ENCODE measurements around the gene CAMSAP2.

The CAMSAP2 gene

DNA sequence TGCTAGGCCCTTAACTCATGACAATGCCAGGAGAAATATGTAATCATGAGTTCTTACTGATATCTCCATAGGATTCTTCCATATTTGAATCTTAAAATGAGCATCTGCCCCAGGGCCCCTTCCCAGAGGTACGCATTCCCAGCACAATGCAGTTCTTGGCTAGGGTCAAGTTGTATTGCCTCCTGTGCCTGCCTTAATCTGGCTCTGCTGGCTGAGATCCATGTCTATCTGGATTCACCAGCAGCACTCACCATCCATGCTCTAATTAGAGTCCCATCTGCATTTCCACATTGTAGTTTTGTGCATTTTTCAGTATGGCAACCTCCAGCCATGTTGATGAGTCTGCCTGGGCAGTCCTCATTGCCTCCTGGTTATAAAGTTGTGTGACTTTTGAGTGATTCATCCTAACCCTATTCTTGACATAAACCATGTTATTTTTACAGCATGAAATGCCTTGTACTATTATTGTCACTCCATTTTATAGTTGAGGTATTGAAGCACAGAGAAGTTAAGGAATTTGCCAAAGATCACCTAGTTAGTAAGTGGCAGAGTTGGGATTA is 55.9 kb downstream of the CAMSAP2 start:
- TF ChIP-seq, protein P1, sequence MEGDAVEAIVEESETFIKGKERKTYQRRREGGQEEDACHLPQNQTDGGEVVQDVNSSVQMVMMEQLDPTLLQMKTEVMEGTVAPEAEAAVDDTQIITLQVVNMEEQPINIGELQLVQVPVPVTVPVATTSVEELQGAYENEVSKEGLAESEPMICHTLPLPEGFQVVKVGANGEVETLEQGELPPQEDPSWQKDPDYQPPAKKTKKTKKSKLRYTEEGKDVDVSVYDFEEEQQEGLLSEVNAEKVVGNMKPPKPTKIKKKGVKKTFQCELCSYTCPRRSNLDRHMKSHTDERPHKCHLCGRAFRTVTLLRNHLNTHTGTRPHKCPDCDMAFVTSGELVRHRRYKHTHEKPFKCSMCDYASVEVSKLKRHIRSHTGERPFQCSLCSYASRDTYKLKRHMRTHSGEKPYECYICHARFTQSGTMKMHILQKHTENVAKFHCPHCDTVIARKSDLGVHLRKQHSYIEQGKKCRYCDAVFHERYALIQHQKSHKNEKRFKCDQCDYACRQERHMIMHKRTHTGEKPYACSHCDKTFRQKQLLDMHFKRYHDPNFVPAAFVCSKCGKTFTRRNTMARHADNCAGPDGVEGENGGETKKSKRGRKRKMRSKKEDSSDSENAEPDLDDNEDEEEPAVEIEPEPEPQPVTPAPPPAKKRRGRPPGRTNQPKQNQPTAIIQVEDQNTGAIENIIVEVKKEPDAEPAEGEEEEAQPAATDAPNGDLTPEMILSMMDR (IDR thresholded peaks at IDR 0.05; ENCODE audit: poor library complexity, severe bottlenecking), result no peak
- peak; percentile 19; the same call in 1 of the 3 replicates for ATAC-seq (ENCODE audit: low read depth)
- H3K27ac ChIP-seq (ENCODE audit: poor library complexity, severe bottlenecking), result no peak overlapping the region

DNA sequence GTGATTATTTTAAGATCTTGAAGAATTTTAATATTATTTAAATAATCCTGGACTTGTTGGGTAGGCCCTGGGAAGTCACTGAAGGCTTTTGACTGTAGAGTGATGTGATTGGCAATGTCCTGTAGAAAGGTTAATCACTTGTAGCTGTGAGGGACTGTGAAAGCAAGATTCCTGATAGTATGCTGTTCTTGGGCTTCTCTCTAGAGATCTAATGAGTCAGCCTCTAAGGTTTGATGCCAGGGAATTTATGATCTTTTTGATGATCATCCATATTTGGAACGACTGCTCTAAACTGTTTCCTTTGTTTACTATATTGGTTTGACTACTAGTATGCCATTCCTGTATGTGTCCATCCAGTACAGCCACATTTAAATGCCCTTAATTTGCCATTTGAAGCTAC is 56.5 kb downstream of the CAMSAP2 start:
- ATAC-seq (ENCODE audit: low read depth), result peak; percentile 55; the same call in 2 of the 3 replicates
- Histone ChIP-seq H3K4me1 (ENCODE audit: insufficient read depth, poor library complexity, severe bottlenecking) (peaks cover 3% of the 10 kb centered on the region), H3K36me3 (ENCODE audit: low read depth) (peaks cover 24% of the 10 kb centered on the region), H3K9me3 (ENCODE audit: severe bottlenecking) (peaks cover 4% of the 10 kb centered on the region), H3K4me3 (ENCODE audit: severe bottlenecking) (no peak overlapping the region), H3K27ac (ENCODE audit: poor library complexity, severe bottlenecking) (no peak overlapping the region), H3K27me3 (ENCODE audit: insufficient read depth, poor library complexity, severe bottlenecking) (no peaks in the 10 kb centered on the region)
- no peak for DNase-seq (ENCODE audit: low spot score)
- TF ChIP-seq, protein P1 (IDR thresholded peaks at IDR 0.05; ENCODE audit: poor library complexity, severe bottlenecking), result no peak

More for the DNA sequence above, 55.9 kb downstream of the CAMSAP2 start:
- Histone ChIP-seq H3K4me3 (ENCODE audit: severe bottlenecking) (no peak overlapping the region), H3K4me1 (ENCODE audit: insufficient read depth, poor library complexity, severe bottlenecking) (peaks cover 3% of the 10 kb centered on the region), H3K9me3 (ENCODE audit: severe bottlenecking) (peaks cover 4% of the 10 kb centered on the region), H3K27me3 (ENCODE audit: insufficient read depth, poor library complexity, severe bottlenecking) (no peaks in the 10 kb centered on the region), H3K36me3 (ENCODE audit: low read depth) (peaks cover 24% of the 10 kb centered on the region)
- no peak for DNase-seq (ENCODE audit: low spot score)

DNA sequence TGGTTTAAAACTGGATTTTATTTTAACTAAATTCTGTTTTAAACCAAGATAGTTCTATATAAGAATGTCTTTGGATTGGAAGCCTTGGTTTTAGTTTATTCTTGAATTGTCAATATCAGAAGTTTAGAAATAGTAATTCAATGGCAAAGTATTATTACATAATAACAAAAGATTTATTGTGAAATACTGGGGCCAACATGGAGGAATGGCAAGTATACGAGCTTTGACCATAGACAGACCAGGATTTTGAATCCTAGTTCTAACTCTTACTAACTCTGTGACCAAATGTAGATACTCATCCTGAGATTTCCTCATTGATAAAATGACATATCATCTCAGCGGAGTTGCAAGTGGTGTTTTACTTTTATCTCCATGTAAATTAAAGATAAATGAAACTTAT is 63.3 kb downstream of the CAMSAP2 start:
- Histone ChIP-seq H3K36me3 (ENCODE audit: low read depth) (peaks cover 34% of the 10 kb centered on the region), H3K9me3 (ENCODE audit: severe bottlenecking) (no peaks in the 10 kb centered on the region), H3K4me3 (ENCODE audit: severe bottlenecking) (no peak overlapping the region), H3K4me1 (ENCODE audit: insufficient read depth, poor library complexity, severe bottlenecking) (peaks cover 12% of the 10 kb centered on the region), H3K27ac (ENCODE audit: poor library complexity, severe bottlenecking) (peak overlapping the region; percentile 23), H3K27me3 (ENCODE audit: insufficient read depth, poor library complexity, severe bottlenecking) (no peaks in the 10 kb centered on the region)
- ATAC-seq (ENCODE audit: low read depth), result no peak
- DNase-seq (ENCODE audit: low spot score), result no peak
- TF ChIP-seq, protein P1 (IDR thresholded peaks at IDR 0.05; ENCODE audit: poor library complexity, severe bottlenecking), result no peak

DNA sequence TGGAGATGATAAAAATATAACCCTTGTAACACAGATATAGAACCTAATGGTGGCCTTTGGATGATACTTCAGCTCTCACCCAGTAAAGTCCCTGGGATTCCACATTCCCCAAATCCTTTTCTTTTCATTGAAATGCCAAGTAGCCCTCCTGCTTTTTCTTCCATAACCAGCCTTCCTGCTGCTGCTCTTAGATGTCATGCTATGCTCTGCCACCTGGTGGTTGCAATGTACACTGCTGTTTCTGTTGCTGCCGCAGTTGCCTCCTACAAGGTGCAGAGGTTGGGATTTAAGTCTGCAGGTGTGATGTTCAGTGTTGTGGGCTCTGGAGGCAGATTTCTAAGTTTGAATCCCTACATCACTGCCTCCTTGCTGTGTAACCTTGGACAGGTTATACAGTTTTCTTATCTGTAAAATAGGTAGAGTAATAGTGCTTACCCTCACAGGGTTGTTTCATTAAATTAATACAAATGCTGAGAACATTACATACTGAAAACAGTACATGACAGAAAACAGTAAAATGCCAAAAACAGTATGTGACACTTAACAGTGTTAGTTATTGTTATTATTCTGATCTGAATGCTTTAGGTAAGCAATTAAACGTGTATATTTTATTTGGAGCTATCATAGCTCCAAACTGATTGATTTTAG is 64.3 kb downstream of the CAMSAP2 start:
- H3K9me3 ChIP-seq (ENCODE audit: severe bottlenecking), result no peaks in the 10 kb centered on the region
- peak overlapping the region; percentile 23 for H3K27ac ChIP-seq (ENCODE audit: poor library complexity, severe bottlenecking)
- TF ChIP-seq, protein P1 (IDR thresholded peaks at IDR 0.05; ENCODE audit: poor library complexity, severe bottlenecking), result peak; percentile 96
- peak; percentile 94 for ATAC-seq (ENCODE audit: low read depth)
- peaks cover 44% of the 10 kb centered on the region for H3K36me3 ChIP-seq (ENCODE audit: low read depth)
- H3K4me3 ChIP-seq (ENCODE audit: severe bottlenecking), result no peak overlapping the region
- DNase-seq (ENCODE audit: low spot score), result peak; percentile 66
- H3K27me3 ChIP-seq (ENCODE audit: insufficient read depth, poor library complexity, severe bottlenecking), result no peaks in the 10 kb centered on the region
- H3K4me1 ChIP-seq (ENCODE audit: insufficient read depth, poor library complexity, severe bottlenecking), result peaks cover 12% of the 10 kb centered on the region

DNA sequence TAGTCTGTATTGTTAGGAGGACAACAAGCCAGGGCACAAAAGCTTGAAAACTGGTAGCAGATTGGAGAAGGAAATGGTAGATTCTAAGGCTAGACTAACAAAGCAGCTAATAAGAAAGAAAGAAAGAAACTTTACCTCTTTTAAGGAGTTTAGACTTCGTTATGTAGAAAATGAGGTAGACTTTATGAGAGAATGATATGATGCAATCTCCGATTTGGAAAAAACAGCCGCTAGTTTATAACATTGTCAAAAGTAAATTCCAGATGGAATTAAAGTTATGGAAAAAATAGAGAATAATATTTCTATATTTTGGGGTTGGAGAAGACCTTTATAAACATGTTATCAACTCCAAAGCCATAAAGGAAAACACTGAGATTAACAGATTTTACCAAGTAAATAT is 67.0 kb downstream of the CAMSAP2 start:
- no peaks in the 10 kb centered on the region for H3K9me3 ChIP-seq (ENCODE audit: severe bottlenecking)
- no peak overlapping the region for H3K4me3 ChIP-seq (ENCODE audit: severe bottlenecking)
- peaks cover 12% of the 10 kb centered on the region for H3K4me1 ChIP-seq (ENCODE audit: insufficient read depth, poor library complexity, severe bottlenecking)
- H3K27me3 ChIP-seq (ENCODE audit: insufficient read depth, poor library complexity, severe bottlenecking), result no peaks in the 10 kb centered on the region
- ATAC-seq (ENCODE audit: low read depth), result no peak
- no peak for DNase-seq (ENCODE audit: low spot score)
- peaks cover 67% of the 10 kb centered on the region for H3K36me3 ChIP-seq (ENCODE audit: low read depth)
- no peak overlapping the region for H3K27ac ChIP-seq (ENCODE audit: poor library complexity, severe bottlenecking)
- TF ChIP-seq, protein P1 (IDR thresholded peaks at IDR 0.05; ENCODE audit: poor library complexity, severe bottlenecking), result no peak

All from RWPE2 (cell line).